Hindlimb muscle (tissue), 1 donor: ENCODE results near the gene TCOF1. TPM values are rescaled to one million over a fixed set of nuclear protein-coding genes. Genes with fewer than 3 reads are reported as not detected.

ENCODE experiments used
- polyA plus RNA-seq: library from polyadenylated mRNA; unstranded; fragments of 120-200 nt; gene quantifications from one replicate; pipeline ENCODE4 v1.2.1, GENCODE V29; 2013; ENCODE audit not compliant: insufficient read length

Gene TCOF1
- polyA plus RNA-seq, 1 donor: 23.5 TPM

Other genes with a start within 250 kb of the TCOF1 start
- gene PDGFRB, start 201.9 kb upstream of the TCOF1 start, polyA plus RNA-seq: 174 TPM
- 0.19 TPM for gene CDX1, start 190.9 kb upstream of the TCOF1 start, polyA plus RNA-seq
- 0.22 TPM for gene SLC6A7, start 167.6 kb upstream of the TCOF1 start, polyA plus RNA-seq
- gene CAMK2A, start 67.9 kb upstream of the TCOF1 start, polyA plus RNA-seq: 116 TPM
- gene ARSI, start 54.8 kb upstream of the TCOF1 start, polyA plus RNA-seq: 8.2 TPM
- gene CD74, start 55.2 kb downstream of the TCOF1 start, polyA plus RNA-seq: 195 TPM
- gene RPS14, start 92.0 kb downstream of the TCOF1 start, polyA plus RNA-seq: 2,799 TPM
- gene NDST1, start 150.4 kb downstream of the TCOF1 start, polyA plus RNA-seq: 48.2 TPM